Loucy (cell line): ENCODE measurements around the gene CELF5.

Experiments
- EZH2phosphoT487 ChIP-seq: fragments of 200-600 bp; IDR thresholded peaks from 2 replicates; pipeline ENCODE4 v1.6.1; 2018; ENCODE audit warnings: antibody characterized with exemption, mild to moderate bottlenecking, moderate library complexity, borderline replicate concordance
- TF ChIP-seq, protein P1 (sequence below): fragments of 200-600 bp; sonication (generic); conservative IDR thresholded peaks from 2 replicates; pipeline ENCODE4 v1.5.1; 2014; ENCODE audit warnings: mild to moderate bottlenecking, antibody characterized with exemption, low read length

DNA sequence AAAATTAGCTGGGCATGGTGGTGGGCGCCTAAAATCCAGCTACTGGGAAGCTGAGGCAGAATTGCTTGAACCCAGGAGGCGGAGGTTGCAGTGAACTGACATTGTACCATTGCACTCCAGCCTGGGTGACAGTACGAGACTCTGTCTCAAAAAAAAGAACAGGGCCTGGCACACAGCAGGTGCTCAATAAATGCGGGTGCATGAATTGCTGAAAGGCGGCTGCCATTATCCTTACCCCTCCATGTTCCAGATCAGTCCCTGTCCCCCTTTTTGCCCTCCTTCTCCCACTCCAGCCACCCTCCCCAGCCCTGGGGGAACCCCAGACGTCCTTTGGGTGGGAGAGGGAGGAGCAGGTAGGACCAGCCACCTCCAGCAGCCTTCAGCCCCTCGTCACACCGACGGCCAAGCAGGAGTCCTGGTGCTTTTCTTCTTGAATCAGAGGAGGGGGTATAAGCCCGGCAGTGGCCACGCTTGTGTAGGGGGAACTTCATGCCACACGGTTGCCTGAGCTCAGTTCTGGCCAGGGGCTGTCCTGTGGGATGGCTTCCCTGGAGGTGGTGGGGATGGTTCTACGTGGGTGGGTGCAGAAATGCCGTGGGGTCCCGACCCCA, 121.5 kb downstream of the CELF5 start:
- TF ChIP-seq, protein P1, sequence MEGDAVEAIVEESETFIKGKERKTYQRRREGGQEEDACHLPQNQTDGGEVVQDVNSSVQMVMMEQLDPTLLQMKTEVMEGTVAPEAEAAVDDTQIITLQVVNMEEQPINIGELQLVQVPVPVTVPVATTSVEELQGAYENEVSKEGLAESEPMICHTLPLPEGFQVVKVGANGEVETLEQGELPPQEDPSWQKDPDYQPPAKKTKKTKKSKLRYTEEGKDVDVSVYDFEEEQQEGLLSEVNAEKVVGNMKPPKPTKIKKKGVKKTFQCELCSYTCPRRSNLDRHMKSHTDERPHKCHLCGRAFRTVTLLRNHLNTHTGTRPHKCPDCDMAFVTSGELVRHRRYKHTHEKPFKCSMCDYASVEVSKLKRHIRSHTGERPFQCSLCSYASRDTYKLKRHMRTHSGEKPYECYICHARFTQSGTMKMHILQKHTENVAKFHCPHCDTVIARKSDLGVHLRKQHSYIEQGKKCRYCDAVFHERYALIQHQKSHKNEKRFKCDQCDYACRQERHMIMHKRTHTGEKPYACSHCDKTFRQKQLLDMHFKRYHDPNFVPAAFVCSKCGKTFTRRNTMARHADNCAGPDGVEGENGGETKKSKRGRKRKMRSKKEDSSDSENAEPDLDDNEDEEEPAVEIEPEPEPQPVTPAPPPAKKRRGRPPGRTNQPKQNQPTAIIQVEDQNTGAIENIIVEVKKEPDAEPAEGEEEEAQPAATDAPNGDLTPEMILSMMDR = no peak
- TF ChIP-seq EZH2phosphoT487 = no peak
